ENCODE data around the gene SMIM3. TPM values are rescaled to one million over a fixed set of nuclear protein-coding genes. Genes with fewer than 3 reads are reported as not detected.
A peak's percentile ranks its signal among the peaks of the same experiment; 100 is the strongest.

Gene SMIM3
- total and polyA plus RNA-seq, 12 donors, result 7.1 to 41.5 (median 14.0) TPM

DNA sequence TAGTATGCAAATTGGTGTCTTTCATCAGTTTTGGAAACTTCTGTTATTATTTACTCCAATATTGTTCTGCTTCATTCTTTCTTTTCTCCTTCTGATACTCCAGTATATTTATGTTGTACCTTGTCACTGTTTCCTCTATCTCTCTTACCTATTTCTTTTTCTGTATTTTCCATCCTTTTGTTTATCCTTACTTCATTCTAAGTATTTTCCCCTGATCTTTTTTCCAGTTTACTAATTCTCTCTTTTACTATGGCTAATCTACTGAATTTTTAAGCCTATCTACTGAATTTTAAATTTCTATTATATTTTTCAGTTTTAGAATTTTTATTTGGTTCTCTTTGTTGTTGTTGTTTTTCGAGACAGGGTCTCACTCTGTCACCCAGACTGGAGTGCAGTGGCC lies 7.4 kb downstream of the SMIM3 start:
- no peak overlapping the region for H3K4me3 ChIP-seq
- H3K27ac ChIP-seq, result peak overlapping the region in 3 of 10 donors; percentile 6 to 76 (median 25)
- intact Hi-C loops (cut with DNase I), result no loop called here
- H3K4me1 ChIP-seq, result peaks cover 17 to 95% (median 82%) of the 10 kb centered on the region in 9 donors
- no peak for DNase-seq
- TF ChIP-seq, protein P1, sequence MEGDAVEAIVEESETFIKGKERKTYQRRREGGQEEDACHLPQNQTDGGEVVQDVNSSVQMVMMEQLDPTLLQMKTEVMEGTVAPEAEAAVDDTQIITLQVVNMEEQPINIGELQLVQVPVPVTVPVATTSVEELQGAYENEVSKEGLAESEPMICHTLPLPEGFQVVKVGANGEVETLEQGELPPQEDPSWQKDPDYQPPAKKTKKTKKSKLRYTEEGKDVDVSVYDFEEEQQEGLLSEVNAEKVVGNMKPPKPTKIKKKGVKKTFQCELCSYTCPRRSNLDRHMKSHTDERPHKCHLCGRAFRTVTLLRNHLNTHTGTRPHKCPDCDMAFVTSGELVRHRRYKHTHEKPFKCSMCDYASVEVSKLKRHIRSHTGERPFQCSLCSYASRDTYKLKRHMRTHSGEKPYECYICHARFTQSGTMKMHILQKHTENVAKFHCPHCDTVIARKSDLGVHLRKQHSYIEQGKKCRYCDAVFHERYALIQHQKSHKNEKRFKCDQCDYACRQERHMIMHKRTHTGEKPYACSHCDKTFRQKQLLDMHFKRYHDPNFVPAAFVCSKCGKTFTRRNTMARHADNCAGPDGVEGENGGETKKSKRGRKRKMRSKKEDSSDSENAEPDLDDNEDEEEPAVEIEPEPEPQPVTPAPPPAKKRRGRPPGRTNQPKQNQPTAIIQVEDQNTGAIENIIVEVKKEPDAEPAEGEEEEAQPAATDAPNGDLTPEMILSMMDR (IDR thresholded peaks at IDR 0.05), result no peak
- no peaks in the 10 kb centered on the region for H3K27me3 ChIP-seq
- H3K9me3 ChIP-seq, result peaks cover 0 to 3% (median 0%) of the 10 kb centered on the region in 11 donors
- 98 to 100% methylated on average over 1 of the region's 1 CpG for WGBS, 2 donors
- ATAC-seq, result no peak
- no peaks in the 10 kb centered on the region for H3K36me3 ChIP-seq

DNA sequence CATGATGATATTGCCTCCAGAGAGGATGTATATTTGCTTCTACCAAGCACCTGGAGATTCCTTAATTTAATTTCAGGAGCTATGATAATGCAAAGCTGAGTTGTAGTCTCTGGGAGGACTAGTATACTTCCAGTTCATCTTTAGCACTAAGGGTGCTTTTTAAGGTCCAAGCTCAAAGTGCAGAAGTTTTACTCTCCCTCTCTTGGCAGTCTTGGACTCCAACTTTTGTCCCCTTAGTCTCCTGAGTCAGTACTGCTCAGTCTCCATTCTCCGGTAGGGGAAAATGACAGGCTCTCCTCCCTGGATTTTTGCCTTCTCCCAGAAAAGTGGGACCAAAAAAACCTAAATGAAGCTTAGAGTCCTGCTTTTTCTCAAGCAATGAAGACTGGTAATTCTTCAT lies 8.3 kb downstream of the SMIM3 start:
- Histone ChIP-seq H3K9me3 (peaks cover 0 to 3% (median 0%) of the 10 kb centered on the region in 11 donors), H3K36me3 (no peaks in the 10 kb centered on the region), H3K4me1 (peaks cover 17 to 96% (median 76%) of the 10 kb centered on the region in 9 donors), H3K4me3 (peak overlapping the region in 3 of 10 donors; percentile 11 to 12 (median 11)), H3K27me3 (no peaks in the 10 kb centered on the region), H3K27ac (peak overlapping the region in 6 of 10 donors; percentile 6 to 76 (median 48))
- intact Hi-C loops (cut with DNase I), result no loop called here
- ATAC-seq (no peak), DNase-seq (no peak)
- WGBS, 2 donors, result 71 to 84% methylated on average over 1 of the region's 1 CpG
- TF ChIP-seq, protein P1 (IDR thresholded peaks at IDR 0.05), result no peak

DNA sequence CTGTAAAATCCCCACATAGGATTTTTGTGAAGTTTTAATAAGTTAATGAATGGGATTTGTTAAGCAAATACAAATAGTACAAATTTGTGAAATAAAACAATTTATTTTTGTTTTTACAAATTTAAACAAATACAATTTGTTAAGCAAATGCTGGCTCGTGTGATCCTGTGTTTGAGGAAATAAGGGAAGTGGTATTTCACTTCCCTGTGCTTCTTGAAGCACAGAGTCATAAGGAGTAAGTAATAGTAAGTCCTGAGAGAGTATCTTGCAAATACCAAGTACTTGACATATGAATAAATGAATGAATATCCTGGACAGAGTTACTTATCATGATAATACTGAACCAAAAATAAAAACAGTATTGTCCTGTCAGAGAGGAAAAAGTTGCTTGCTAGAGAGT lies 9.1 kb downstream of the SMIM3 start:
- WGBS, 2 donors, result 33 to 43% methylated on average over 1 of the region's 1 CpG
- no peak for ATAC-seq
- TF ChIP-seq, protein P1 (IDR thresholded peaks at IDR 0.05), result no peak
- Histone ChIP-seq H3K4me1 (peaks cover 16 to 96% (median 71%) of the 10 kb centered on the region in 9 donors), H3K27ac (peak overlapping the region in 6 of 10 donors; percentile 6 to 76 (median 48)), H3K4me3 (peak overlapping the region in 1 of 10 donors; percentile 11), H3K9me3 (peaks cover 0 to 3% (median 0%) of the 10 kb centered on the region in 11 donors), H3K27me3 (no peaks in the 10 kb centered on the region), H3K36me3 (no peaks in the 10 kb centered on the region)
- intact Hi-C loops (cut with DNase I), result no loop called here
- DNase-seq, result no peak

DNA sequence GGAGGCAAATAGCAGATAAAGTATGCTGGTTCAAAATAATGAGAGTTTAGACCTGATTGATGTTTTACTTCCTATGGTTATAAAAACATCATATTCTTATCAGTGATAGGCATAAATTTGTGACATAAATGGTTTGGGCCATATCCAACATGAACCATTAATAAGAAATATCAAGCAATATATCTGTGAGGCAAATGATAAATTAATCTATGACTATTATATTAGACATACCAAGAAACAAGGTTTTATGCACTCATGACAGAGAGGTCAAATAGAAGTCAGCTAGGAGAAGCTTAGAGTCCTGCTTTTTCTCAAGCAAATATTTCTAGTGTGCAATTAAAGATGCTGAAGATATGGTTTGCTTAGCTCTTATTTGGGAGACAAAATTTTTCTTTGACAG lies 10.4 kb downstream of the SMIM3 start:
- no peak for DNase-seq
- no peak for ATAC-seq
- peak overlapping the region in 4 of 10 donors; percentile 35 to 76 (median 64) for H3K27ac ChIP-seq
- peaks cover 0 to 3% (median 0%) of the 10 kb centered on the region in 11 donors for H3K9me3 ChIP-seq
- intact Hi-C loops (cut with DNase I), result no loop called here
- peaks cover 0 to 3% (median 0%) of the 10 kb centered on the region in 9 donors for H3K36me3 ChIP-seq
- H3K27me3 ChIP-seq, result no peaks in the 10 kb centered on the region
- TF ChIP-seq, protein P1 (IDR thresholded peaks at IDR 0.05), result no peak
- no peak overlapping the region for H3K4me3 ChIP-seq
- H3K4me1 ChIP-seq, result peaks cover 4 to 90% (median 62%) of the 10 kb centered on the region in 9 donors

Data from heart right ventricle (tissue), 16 donors.